C4-2B (cell line): ENCODE data around the gene CIART.

Source experiments
- CTCF ChIP-seq: fragments of 450-650 bp; conservative IDR thresholded peaks from 2 replicates; pipeline ENCODE4 v1.5.1; 2017; ENCODE audit warnings: mild to moderate bottlenecking
- ZFX ChIP-seq: fragments of 450-650 bp; IDR thresholded peaks from 2 replicates; pipeline ENCODE4 v1.6.1; 2017

GRCh38 chr1:150269451-150269850, 12.9 kb upstream of the CIART start:
- TF ChIP-seq CTCF (no peak), ZFX (no peak)
